ENCODE measurements around the gene SH2D3A.
"Not testable (repeated sequence)": the region's sequence is repeated elsewhere in the genome, so short reads cannot be mapped to it uniquely, and the experiment has no call there.

SH2D3A gene

GRCh38 chr19:6761053-6761676, 6.1 kb downstream of the SH2D3A start:
- DNase-seq (ENCODE audit: low read depth, low spot score): no peak

GRCh38 chr19:6760606-6761005, 6.6 kb downstream of the SH2D3A start:
- DNase-seq (ENCODE audit: low read depth, low spot score): no peak

- no peak for DNase-seq (ENCODE audit: low read depth, low spot score)
Observed at GRCh38 chr19:6754653-6755463, 12.4 kb downstream of the SH2D3A start.

- no peak for DNase-seq (ENCODE audit: low read depth, low spot score)
Observed at GRCh38 chr19:6754136-6754535, 13.1 kb downstream of the SH2D3A start.

- DNase-seq (ENCODE audit: low read depth, low spot score): no peak
Observed at GRCh38 chr19:6753178-6754031, 13.8 kb downstream of the SH2D3A start.

GRCh38 chr19:6752256-6753177, 14.7 kb downstream of the SH2D3A start:
- DNase-seq (ENCODE audit: low read depth, low spot score): no peak

GRCh38 chr19:6751189-6751588, 16.0 kb downstream of the SH2D3A start:
- DNase-seq (ENCODE audit: low read depth, low spot score): no peak

GRCh38 chr19:6750062-6750461, 17.2 kb downstream of the SH2D3A start:
- DNase-seq (ENCODE audit: low read depth, low spot score): no peak

GRCh38 chr19:6748543-6748942, 18.7 kb downstream of the SH2D3A start:
- not testable (repeated sequence) for DNase-seq (ENCODE audit: low read depth, low spot score)

GRCh38 chr19:6745965-6746364, 21.3 kb downstream of the SH2D3A start:
- no peak for DNase-seq (ENCODE audit: low read depth, low spot score)

- no peak for DNase-seq (ENCODE audit: low read depth, low spot score)
Observed at GRCh38 chr19:6744381-6745301, 22.6 kb downstream of the SH2D3A start.

GRCh38 chr19:6743714-6744380, 23.4 kb downstream of the SH2D3A start:
- DNase-seq (ENCODE audit: low read depth, low spot score): no peak

GRCh38 chr19:6743066-6743465, 24.2 kb downstream of the SH2D3A start:
- no peak for DNase-seq (ENCODE audit: low read depth, low spot score)

GRCh38 chr19:6740589-6741343, 26.5 kb downstream of the SH2D3A start:
- no peak for DNase-seq (ENCODE audit: low read depth, low spot score)

- DNase-seq (ENCODE audit: low read depth, low spot score): no peak
Observed at GRCh38 chr19:6739883-6740588, 27.2 kb downstream of the SH2D3A start.

- DNase-seq (ENCODE audit: low read depth, low spot score): no peak
Observed at GRCh38 chr19:6739390-6739882, 27.8 kb downstream of the SH2D3A start, which contains the start of gene TRIP10. TSS of gene TRIP10 (plus strand) at chr19:6739680. CDS start at chr19:6739762, 82 bp downstream.

GRCh38 chr19:6738787-6739389, 28.3 kb downstream of the SH2D3A start:
- no peak for DNase-seq (ENCODE audit: low read depth, low spot score)

Data from smooth muscle cell of the brain vasculature (primary cell).